ENCODE measurements around the gene MRTO4. TPM values are rescaled to one million over a fixed set of nuclear protein-coding genes. Genes with fewer than 3 reads are reported as not detected.
"Not testable (repeated sequence)": the region's sequence is repeated elsewhere in the genome, so short reads cannot be mapped to it uniquely, and the experiment has no call there.

MRTO4 gene
- total RNA-seq, 4 donors from 2014 or later: 16.0 to 19.5 (median 17.5) TPM

- peak within 1 kb of the TSS; percentile 54 to 91 (median 79) for H3K4me3 ChIP-seq (replicated peaks in 1 of 3)
- no peaks in the 10 kb centered on the region for H3K27me3 ChIP-seq
- 0% methylated on average over 25 to 32 of the region's 80 CpGs for WGBS, 2 donors
- no peaks in the 10 kb centered on the region for H3K36me3 ChIP-seq
- TF ChIP-seq POLR2A (IDR thresholded peaks at IDR 0.05) (peak; percentile 40 to 94), CTCF (IDR thresholded peaks at IDR 0.05) (peak in 1 of 6 experiments; percentile 2)
- H3K4me1 ChIP-seq: peaks cover 15 to 19% of the 10 kb centered on the region in 2 donors
- peak; percentile 95 to 96 for DNase-seq
- H3K27ac ChIP-seq: peak within 1 kb of the TSS; percentile 77 to 92 (median 89)
- intact Hi-C loops (cut with DNase I): no loop called here
- no peaks in the 10 kb centered on the region for H3K9me3 ChIP-seq
These were observed 41.4 kb upstream of the MRTO4 start, which contains the start of gene UBR4 for GRCh38 chr1:19209990-19210771. Gene UBR4 (minus strand): TSS chr1:19210266. CDS start chr1:19210248, 18 bp downstream.

- H3K4me1 ChIP-seq: peaks cover 15 to 19% of the 10 kb centered on the region in 2 donors
- H3K27me3 ChIP-seq: no peaks in the 10 kb centered on the region
- intact Hi-C loops (cut with DNase I): no loop called here
- no peaks in the 10 kb centered on the region for H3K36me3 ChIP-seq
- no peaks in the 10 kb centered on the region for H3K9me3 ChIP-seq
- DNase-seq: no peak
- TF ChIP-seq POLR2A (IDR thresholded peaks at IDR 0.05) (no peak), CTCF (IDR thresholded peaks at IDR 0.05) (no peak)
- H3K4me3 ChIP-seq (replicated peaks in 1 of 3): peak overlapping the region; percentile 54 to 91 (median 79)
- WGBS, 2 donors: 19 to 24% methylated on average over 12 of the region's 12 CpGs
- H3K27ac ChIP-seq: peak overlapping the region; percentile 77 to 92 (median 89)
These were observed 40.6 kb upstream of the MRTO4 start for GRCh38 chr1:19210772-19211549.

- Histone ChIP-seq H3K27ac (no peak overlapping the region), H3K27me3 (no peaks in the 10 kb centered on the region), H3K4me1 (peaks cover 15 to 19% of the 10 kb centered on the region in 2 donors), H3K36me3 (peaks cover 0 to 4% of the 10 kb centered on the region in 2 donors), H3K4me3 (replicated peaks in 1 of 3) (no peak overlapping the region), H3K9me3 (no peaks in the 10 kb centered on the region)
- intact Hi-C loops (cut with DNase I): no loop called here
- TF ChIP-seq CTCF (IDR thresholded peaks at IDR 0.05) (no peak), POLR2A (IDR thresholded peaks at IDR 0.05) (no peak)
- DNase-seq: no peak
These were observed 39.4 kb upstream of the MRTO4 start for GRCh38 chr1:19212167-19212566.

- no peaks in the 10 kb centered on the region for H3K9me3 ChIP-seq
- peaks cover 2 to 12% of the 10 kb centered on the region in 2 donors for H3K36me3 ChIP-seq
- no peak for DNase-seq
- peaks cover 12 to 18% of the 10 kb centered on the region in 2 donors for H3K4me1 ChIP-seq
- 98% methylated on average over 1 of the region's 1 CpG for WGBS, 2 donors
- TF ChIP-seq CTCF (IDR thresholded peaks at IDR 0.05) (no peak), POLR2A (IDR thresholded peaks at IDR 0.05) (no peak)
- H3K4me3 ChIP-seq (replicated peaks in 1 of 3): no peak overlapping the region
- no peaks in the 10 kb centered on the region for H3K27me3 ChIP-seq
- intact Hi-C loops (cut with DNase I): no loop called here
- no peak overlapping the region for H3K27ac ChIP-seq
These were observed 38.0 kb upstream of the MRTO4 start for GRCh38 chr1:19213580-19213979.

- intact Hi-C loops (cut with DNase I); DNase-seq; H3K4me3 ChIP-seq (replicated peaks in 1 of 3); H3K27me3 ChIP-seq; H3K9me3 ChIP-seq; H3K27ac ChIP-seq; H3K4me1 ChIP-seq: not testable (repeated sequence)
- H3K36me3 ChIP-seq: peaks cover 25 to 35% of the 10 kb centered on the region in 2 donors
- WGBS, 2 donors: 97% methylated on average over 4 of the region's 4 CpGs
These were observed 35.0 kb upstream of the MRTO4 start for GRCh38 chr1:19216585-19216984.
